Transverse colon (tissue), 4 donors: ENCODE data around the gene ANAPC7.

Source experiments
- EP300 ChIP-seq: sonication (generic); formaldehyde crosslinking; IDR thresholded peaks from one replicate; pipeline ENCODE4 v1.6.1; 2017; ENCODE audit warnings: antibody characterized with exemption, low read depth
- POLR2A ChIP-seq: fragments of 450-650 bp; IDR thresholded peaks from one replicate; pipeline ENCODE4 v1.6.1; 2016; ENCODE audit warnings: antibody characterized with exemption, mild to moderate bottlenecking, moderate library complexity
- POLR2AphosphoS5 ChIP-seq, 3 donors: sonication (generic); formaldehyde crosslinking; IDR thresholded peaks; one replicate each; pipeline ENCODE4 v1.6.1; 2016; ENCODE audit warnings: antibody characterized with exemption in 3 of 3
- TF ChIP-seq, protein P1 (sequence below), 5 experiments: fragments of 200-600 bp in 3 of 5; fragments of 450-650 bp in 2 of 5; sonication (generic) in 3 of 5; IDR thresholded peaks; 1 replicate in 2 of 5; 2 replicates in 3 of 5; pipeline ENCODE4 v1.5.1; 2016 to 2017; ENCODE audit warnings: antibody characterized with exemption in 5 of 5, inconsistent platforms in 3 of 5, mild to moderate bottlenecking in 2 of 5, moderate library complexity in 1 of 5

DNA sequence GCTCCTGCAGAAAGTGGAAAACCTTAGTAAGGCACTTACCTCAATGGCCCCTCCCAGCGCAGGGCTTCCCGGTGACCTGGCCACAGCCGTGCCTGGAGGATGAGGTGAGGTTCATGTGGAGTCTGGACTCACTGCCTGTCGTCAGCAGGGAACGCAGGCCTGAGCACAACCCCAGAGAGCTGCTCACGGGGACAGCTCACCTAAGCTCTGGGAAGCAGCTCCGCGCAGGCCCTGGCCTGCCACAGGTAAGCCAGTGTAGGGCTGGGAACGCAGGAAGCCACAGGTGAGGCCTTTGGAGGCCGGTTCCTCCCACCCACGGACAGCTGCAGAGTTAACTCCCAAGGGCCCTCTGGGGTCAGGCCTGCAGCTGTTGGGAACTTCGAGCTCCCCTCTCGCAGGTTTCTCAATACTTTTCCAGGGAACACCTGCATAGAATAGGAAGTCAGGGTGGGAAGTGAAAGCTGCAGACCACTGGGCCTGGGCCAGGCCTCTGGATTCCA is 32.7 kb downstream of the ANAPC7 start:
- no peak for TF ChIP-seq POLR2AphosphoS5 (IDR thresholded peaks at IDR 0.05)
- TF ChIP-seq, protein P1, sequence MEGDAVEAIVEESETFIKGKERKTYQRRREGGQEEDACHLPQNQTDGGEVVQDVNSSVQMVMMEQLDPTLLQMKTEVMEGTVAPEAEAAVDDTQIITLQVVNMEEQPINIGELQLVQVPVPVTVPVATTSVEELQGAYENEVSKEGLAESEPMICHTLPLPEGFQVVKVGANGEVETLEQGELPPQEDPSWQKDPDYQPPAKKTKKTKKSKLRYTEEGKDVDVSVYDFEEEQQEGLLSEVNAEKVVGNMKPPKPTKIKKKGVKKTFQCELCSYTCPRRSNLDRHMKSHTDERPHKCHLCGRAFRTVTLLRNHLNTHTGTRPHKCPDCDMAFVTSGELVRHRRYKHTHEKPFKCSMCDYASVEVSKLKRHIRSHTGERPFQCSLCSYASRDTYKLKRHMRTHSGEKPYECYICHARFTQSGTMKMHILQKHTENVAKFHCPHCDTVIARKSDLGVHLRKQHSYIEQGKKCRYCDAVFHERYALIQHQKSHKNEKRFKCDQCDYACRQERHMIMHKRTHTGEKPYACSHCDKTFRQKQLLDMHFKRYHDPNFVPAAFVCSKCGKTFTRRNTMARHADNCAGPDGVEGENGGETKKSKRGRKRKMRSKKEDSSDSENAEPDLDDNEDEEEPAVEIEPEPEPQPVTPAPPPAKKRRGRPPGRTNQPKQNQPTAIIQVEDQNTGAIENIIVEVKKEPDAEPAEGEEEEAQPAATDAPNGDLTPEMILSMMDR (IDR thresholded peaks at IDR 0.05) = no peak
- TF ChIP-seq POLR2A = no peak
- TF ChIP-seq EP300 = no peak
